Activated CD8-positive, alpha-beta memory T cell treated with anti-CD3 and anti-CD28 coated beads, Interleukin-2, amount 50 U/mL, for 1 hour (primary cell): Measurements from ENCODE around the gene IKZF2.

Source experiments
- DNase-seq: peaks from one replicate; pipeline ENCODE4 v3.0.0-alpha.2; 2020; ENCODE audit errors: extremely low read depth

Gene IKZF2

DNA sequence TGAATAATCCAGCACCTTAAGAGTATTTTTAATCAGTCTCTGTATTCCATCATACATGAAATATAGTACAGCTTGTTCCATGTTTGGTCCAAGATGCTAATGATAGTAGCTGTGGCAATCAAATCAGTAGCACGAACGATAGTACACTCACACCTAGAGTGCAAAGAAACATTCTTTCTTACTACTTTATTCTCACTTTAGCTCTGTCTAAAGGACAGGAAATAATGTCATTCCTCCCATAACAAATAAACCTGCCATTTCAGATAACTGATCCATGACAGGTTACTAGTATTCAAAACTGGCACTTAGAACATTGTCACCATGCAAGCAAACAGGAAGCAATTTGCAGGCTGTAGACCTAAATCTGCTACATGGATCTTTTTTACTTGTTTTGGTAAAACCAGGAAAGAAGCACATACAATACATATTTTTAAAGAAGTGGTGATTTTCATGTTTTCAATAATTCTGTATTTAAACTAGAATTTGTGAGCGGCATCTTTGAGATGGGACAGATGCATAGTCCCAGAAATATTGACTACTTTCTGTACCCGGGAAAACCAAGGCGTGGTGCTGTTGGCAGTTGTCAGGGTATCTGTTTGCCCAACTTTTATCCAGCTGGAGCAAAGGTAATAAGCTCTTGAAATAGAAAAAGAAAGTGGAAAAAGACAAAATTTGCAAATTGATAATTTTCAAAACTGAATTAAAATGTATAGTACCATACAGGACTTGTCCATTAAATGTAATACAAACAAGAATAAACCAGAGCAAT is 49.5 kb downstream of the IKZF2 start:
- no peak for DNase-seq

DNA sequence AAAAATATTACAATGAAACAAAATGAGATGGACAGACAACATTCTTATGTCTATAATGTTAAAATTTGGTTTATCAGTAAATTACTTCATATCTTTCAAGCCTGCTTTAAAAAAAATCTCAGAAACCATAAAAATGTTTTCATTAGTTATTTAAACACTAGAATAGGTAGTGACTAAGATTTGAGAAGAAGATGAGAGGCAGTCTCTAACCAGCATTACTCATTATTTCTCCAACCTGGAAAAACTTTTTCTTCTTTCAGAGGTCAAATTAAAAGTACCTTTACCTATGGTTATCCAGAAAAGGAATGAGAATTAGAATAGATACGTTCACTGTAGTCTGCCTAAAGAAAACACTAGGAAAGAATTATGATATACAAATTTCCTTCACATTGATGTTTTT is 50.3 kb downstream of the IKZF2 start:
- no peak for DNase-seq

DNA sequence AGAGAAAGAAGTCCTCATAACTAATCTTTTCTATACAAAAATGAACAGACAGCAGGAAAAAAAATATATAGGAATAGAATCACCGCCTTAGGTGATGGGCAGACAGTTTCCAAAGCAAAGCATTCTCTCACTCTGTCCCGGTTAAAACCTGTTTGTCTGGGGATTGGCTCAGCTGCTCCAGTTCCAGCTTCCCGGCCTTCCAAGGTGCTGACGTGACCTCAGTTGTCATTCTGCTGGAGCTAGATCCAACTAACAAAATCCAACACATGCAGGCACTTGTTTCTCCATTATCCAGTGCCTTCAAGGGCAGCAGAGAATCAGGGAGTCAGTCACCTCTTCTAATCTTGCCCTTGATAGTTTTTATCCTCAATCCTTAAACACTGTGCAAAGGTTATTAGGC is 52.8 kb downstream of the IKZF2 start:
- no peak for DNase-seq

DNA sequence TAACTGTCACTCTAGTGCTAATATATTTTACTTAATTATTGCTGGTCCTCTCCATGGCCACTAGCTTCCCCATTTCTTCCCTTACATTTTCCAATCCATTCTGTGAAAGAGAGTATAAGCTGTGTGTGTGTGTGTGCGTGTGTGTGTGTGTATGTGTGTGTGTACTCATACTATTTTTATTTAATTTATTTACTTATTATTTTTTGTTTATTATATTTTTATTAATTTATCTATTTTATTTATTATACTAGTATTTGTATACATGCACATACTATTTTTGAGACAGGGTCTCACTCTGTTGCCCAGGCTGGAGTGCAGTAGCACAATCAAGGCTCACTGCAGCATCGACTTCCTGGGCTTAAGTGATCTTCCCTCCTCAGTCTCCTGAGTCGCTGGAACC is 59.6 kb downstream of the IKZF2 start:
- DNase-seq, result no peak

DNA sequence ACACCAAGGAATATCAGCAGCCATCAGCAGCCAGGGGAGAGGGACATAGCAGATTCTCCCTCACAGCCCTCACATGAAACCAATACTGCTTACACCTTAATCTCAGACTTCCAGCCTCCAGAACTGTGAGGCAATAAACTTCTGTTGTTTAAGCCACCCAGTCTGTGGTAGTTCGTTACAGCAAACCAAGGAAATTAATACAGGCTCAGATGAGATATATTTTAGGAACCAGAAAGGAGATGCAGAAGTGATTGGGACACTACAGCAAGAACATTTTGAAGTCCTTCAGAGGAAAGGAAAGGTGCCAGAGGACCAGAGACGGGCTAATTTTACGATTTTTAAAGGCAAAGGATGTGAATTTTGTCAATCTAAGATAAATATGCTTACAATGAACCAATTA is 60.6 kb downstream of the IKZF2 start:
- no peak for DNase-seq

DNA sequence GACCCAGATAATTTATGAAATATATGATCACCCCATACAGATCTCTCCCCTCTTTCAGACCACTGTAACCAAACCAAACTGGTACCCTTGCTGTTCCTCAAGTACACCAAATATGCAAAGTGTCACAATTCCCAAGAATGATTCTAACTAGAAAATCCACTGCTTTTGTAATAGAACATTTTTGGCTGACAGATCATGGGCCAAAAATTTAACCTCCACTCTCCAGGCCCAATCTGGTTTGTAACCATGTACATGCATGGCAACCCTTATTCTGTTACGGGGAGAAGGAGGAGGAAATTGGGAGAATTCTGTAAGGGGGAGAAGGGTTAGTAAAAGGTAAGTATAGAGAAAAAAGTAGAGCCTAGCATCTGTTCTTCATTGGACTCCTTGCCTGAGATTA is 62.0 kb downstream of the IKZF2 start:
- no peak for DNase-seq

DNA sequence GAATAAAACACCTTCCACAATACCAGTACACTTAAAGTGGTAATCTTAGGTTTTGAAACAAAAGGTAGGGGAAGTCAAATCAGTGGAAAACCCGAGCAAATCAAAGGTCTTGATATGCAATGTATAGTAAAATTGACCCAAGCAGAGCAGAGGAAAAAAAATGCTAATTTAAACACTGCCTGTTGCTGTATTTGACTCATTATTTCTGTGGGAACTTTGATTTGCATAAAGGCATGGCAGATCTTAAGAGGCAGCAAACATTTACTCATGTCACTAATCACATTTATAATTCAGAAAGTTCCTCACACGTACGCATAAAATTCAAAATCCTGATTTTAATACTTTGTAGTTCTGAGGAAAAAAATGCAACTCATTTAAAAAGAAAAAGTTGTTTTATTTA is 64.4 kb downstream of the IKZF2 start:
- no peak for DNase-seq

DNA sequence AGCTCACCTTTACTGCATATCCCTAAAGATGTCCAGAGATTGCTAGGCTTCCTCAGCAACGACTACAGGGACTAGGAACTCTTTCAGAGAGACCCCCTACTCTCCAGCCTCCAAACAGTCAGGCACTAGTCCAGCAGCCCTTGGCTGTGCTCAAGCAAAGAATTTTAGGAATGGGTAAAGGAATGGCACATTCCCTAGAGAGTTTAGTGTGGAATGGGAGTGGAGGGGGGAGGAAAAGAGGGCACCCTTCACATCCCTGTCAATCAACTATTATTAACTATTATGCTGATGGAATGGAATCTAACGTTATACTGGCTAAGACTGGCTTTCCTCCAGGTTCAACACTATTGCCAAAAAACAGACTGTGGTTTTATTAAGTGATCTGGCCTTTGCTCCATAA is 64.8 kb downstream of the IKZF2 start:
- DNase-seq, result no peak

DNA sequence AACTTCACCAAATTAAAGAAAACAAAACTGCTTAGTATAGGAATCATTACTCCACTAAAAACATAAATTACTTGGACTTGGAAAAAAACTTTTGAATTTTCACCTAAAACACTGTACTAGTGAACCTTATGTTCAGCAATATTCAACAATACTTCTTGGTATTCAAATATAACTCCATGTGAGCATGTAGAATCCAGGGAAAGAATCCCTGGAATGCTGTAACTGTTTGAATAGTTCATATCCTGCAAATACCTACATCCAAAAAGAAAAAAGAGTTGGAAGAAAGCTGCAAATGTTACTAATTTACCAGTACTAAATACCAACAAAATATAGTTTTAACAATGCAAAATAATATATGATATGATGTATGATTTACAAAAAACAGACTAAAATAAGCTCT is 65.4 kb downstream of the IKZF2 start:
- DNase-seq, result no peak

DNA sequence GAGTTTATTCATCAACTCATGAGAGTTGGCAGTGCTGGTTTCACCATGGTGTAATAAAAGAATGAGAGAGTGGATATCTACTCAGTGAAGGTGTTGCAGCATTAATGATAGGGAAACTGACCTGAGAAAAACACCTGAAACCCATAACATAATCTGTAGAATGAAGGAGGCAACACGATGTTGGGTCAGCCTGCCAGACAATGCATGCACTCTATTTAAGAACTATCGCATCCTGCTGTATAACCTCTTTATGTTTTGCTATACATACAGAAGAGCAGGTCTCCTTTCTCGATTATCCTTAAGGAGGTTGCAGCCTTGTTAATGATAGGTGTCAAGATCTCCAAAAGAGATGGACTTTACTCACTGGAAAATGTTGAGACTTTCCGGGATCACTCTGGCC is 65.9 kb downstream of the IKZF2 start:
- DNase-seq, result no peak

DNA sequence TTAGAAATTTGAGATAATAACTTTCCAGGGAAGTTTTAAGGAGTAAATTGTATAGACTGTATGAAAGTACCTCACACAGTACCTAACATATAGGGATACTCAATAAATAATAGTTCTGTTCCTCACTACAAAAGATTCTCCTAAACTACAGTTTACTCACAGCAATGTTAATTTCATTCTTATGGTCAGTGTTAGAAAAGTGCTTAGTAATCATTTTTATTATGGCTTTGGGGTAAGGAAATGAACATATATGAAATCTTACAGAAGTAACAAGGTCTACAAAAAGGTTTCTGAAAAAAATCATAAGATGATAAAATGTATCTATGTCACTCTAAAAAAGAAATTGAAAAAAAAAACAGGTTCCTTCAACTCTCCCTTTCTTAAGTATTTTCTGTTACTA is 67.2 kb downstream of the IKZF2 start:
- DNase-seq, result no peak

DNA sequence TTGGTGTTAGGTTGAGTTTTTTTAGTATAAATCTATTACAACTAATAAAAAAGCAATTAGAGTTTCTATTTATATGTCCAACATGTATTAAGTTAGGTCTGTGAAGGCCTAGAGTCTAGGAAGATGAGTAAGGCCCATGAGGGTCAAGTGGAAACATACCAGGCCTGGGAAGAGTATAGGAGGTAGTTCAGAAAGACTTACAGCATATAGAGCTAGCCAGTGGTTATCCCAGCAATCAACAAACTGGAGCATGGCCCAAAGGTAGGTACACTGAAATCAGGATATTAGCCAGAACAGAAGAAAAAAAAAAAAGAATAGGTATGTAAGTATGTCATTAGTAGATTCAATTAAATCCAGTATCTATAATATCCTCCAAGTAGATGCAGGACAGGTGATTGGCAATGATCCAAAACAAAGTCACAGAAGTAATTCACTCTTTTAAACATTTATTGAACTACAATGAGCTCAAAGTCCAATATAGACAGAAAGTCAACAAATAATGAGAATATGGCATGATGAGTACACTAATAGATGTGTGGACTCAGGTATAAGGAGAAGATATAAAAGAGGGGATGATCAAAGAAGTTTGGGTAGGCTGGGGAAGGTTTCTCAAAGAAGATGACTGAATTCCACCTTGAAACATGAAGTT is 70.3 kb downstream of the IKZF2 start:
- no peak for DNase-seq

DNA sequence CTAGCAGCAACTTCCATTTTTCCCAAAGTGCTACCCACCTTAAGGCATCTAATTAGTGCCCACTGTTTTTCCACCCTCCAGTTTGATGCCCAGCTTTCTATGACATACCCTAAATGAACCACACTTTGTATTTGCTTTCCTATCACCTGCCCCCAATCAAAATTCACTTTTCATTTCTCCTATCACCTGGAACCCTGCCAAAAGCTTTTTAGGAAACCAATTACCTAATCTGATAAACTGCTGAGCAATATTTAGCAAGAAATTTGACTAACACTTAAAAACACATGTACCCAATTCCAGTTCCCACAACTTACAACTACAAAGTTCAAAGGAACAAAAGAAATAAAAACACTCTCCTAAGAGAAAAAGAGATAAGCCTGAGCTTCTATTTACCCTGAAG is 71.7 kb downstream of the IKZF2 start:
- no peak for DNase-seq

DNA sequence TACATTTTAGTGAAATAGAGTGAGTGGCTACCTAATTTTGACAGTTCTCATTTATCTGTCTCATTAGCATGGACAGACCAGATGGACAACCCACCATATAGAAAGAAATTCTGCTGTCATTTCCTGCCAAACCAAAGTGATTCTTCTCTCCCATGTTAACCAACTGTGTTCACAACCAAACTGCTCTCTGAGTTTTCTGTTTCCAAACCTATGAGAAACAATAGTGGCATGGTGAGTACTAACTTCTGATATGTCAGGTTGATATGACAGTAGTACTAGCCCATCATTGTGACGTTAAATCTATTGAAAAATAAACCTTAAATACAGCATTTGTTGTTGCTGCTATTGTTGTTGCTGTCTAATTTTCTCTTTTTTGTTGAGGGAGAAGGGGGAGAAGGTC is 72.7 kb downstream of the IKZF2 start:
- DNase-seq, result no peak

DNA sequence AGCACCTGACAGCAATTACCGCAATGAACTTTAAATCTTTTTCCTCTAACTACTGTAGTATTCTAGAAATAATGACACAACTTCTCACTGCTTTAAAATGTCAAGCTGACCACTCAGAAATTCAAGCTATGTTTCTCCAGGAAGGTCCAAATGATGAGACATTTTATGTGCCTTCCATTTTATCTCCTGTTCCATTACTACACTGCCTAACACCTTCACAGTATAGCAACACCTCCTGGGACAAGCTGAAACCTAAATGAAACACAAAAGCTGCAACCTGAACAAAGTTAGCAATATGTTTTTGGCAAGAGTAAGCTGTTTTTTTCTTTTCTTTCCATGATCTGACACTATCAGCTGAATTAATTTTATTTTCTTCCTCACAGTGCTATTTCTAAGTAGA is 81.9 kb downstream of the IKZF2 start:
- no peak for DNase-seq

DNA sequence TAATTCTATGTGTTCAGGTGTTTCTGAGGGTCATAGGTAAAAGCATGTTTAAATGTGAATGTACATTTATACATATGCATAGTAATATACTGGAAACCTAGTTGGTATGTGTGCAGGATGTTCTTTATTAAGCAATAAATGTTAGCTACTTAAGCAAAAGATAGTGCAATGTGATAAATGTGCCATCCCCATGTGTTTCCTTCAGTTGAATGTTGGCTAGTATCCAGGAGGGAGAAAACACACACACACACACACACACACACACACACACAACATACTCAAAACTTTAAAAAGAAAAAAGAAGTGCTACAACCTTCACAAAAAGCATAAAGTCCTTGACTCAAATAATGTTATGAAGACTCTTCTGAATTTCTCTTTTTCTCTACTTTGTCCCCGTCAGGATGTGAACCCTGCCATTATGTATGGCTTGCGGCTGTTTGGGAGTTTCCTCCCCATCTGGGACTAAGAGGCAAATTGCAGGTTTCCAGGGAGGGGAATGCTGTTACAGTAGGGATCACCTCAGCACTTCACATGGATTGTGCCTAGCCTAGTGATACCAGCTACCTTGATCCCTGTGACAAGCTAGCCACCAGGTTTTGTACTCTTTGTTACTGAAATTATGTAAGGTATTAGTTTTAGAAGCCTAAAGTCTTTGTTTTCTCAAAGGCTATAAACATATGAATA is 82.6 kb downstream of the IKZF2 start:
- no peak for DNase-seq

DNA sequence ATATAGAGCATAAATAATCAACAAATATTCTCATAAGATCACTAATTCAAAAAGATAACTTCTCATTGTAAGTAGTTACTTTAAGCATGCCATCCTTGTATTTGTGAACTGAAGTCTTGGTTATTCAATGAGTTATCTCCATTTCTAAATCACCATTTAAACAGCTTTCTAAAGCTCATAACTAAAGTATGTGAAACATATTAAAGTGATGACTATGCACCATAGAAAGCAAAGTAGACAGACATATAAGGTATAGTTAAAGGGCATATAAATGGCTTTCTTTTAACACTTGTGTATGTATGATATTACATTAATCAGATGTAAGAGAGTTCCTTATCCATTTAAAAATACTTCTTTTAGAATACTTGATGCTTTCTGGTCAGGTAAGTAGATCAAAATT is 83.5 kb downstream of the IKZF2 start:
- DNase-seq, result no peak

DNA sequence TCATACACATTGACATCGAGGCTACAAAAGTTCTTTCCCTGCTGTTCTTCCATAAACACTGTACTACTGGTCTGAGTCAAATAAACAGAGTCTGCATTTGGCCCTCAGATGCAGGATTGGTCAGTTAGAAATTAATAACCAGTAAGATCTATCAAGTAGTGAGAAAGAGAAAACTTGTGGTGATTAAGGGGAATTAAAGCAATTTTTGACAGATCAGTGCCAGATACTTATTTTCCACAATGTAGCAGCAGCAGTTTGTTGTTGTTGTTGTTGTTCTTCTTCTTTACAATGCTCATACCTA is 85.0 kb downstream of the IKZF2 start:
- DNase-seq, result no peak

DNA sequence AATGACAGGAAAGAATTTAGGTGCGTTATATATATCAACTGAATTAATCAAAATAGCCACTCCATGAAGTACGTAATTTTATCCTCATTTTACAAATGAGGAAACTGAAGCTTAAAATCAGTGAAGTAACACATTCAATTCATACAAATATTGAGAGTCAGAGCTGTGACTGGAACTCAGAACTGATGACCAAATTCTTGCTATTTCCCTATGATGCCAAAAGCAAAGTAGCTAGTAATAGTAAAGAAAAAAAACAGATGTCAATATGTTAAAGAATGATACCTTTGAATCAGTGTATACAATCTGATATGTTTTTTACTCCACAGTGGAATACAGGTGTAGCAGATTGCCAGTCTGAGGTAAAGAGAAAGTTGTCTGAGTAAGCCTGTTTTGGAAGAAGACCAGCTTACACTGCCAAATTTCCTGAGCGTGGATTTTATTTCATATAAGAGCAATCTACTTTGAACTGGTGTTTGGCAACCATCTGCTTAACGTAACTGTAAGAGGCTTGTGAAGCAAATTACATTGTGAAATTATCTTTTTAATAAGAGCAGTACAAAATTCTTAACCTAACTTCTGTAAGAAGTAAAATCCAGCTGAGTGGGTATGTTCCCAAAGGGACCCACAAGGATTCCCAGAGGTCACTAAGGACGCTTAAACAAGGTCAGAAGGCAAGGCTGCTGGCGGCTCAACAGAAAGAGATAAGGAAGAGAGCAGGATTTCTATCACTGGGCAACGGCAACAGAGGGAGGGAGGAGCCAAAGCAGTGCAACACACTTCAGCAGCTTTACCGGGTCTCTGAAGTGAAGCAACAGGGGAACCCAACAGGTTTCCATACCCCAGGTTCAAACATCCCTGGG is 85.6 kb downstream of the IKZF2 start:
- no peak for DNase-seq

DNA sequence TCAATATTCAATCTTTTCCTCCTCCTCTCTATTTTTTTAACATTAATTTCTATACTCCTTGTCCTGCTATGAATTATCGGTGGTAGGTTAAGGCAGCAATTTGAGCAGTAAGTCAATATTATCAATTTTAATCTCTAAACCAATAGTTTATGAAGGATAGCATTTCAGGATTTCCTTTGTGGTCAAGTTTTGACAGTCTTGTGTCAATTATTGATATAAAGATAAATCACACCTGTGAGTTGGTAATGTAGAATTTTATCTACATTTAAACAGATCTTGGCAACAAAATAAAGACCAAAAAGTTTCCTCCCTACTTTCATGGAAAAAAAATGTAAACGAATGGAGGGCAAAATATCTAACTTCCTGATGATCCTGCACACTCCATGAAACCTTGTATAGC is 87.3 kb downstream of the IKZF2 start:
- no peak for DNase-seq

DNA sequence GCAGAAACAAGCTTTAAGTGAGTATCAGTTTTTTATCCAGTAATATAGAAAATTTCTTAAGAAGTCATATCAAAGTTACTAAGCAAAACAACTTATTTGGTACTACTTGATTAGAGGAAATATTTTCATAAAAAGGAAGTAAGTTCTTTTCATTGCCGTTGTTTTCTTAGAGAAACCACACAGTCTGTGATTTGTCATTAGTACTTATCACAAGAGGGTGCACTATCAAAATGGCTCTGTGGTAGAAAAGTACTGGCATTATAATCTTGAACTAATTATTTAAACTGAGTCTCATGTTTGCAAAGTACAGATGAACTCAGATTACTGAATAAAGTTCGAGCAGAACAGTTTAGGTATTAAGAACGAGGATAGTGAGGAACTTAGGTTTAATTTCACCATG is 93.4 kb downstream of the IKZF2 start:
- no peak for DNase-seq

DNA sequence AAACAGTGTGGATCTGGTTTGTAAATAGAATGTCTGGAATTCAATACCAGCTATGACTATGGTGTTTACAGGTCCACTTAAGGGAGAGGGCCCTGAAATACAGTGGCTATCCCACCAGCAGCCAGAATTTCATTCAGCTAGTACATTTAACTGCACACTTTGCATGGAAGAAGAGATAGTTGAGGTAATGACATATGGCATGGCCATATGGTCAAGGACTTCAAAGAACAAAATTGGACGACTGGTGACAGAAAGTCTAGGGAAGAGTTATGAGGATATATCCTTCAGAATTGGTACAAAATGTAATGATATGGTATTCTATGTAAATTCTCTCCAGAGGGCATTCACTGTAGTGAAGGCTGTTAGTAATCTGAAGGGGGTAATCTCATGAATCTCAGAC is 105.0 kb downstream of the IKZF2 start:
- no peak for DNase-seq

DNA sequence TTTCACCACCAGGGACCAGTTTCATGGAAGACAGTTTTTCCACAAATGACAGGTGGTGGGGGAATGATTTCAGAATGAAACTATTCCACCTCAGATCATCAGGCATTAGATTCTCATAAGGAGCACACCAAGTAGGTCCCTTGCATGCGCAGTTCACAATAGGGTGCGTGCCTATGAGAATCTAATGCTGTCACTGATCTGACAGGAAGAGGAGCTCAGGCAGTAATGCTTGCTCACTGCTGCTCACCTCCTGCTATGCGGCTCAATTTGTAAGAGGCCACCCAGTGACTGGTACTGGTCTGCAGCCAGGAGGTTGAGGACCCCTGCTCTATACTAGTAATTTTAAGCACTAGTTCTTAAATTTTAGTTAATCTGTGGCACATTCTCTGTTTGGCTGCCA is 107.8 kb downstream of the IKZF2 start:
- DNase-seq, result no peak
